Suppressor macrophage (primary cell): ENCODE measurements around the gene OPRL1.
"Not testable (repeated sequence)": the region's sequence is repeated elsewhere in the genome, so short reads cannot be mapped to it uniquely, and the experiment has no call there.

Experiments used
- DNase-seq, 4 experiments: peaks; one replicate each; pipeline ENCODE4 v3.0.0-alpha.2; 2020 to 2022

The OPRL1 gene

DNA sequence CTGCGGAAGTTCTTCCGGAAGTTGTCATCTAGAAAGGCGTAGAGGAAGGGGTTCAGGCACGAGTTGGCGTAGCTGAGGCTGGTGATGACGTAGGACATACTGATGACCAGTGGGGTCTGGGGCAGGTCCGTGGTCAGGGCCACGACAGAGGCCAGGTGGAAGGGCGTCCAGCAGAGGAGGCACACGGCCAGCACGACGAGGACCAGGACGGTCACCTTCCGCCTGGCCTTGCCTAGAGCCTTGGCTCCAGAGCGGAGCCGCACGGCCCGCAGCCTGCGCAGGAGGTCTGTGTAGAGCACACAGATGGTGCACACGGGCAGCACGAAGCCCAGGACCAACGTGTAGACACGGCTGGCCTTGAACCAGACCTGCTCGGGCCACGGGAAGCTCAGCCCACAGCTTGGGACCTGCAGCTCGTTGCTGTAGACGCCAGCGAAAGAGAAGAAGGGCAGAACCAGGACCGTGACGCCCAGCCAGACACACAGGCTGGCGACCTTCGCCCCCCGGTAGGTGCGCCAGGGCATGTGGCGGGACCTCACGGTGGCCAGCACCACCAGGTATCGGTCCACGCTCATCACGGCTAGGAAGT, 26.1 kb downstream of the OPRL1 start:
- DNase-seq, result no peak

DNA sequence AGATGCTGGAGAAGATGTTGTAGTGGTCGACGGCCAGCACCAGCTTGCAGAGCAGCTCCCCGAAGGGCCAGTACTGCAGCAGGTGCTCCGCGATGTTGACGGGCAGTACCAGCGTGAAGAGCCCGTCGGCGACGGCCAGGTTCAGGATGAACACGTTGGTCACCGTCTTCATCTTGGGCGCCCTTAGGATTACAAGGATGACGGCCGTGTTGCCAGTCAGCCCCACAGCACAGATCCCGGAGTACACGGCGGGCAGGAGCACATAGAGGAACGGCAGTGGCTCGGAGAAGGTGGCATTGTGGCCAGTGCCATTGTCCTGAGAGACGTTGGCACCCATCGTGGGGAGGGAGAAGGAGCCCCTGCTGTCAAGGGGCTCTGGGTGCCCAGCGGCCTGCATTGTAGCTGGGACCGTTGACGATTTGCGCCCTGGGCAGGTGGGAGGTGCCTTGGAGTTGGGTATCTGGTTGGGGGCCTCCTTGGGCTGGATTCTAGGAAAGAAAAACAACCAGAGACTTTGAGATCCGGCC, 26.6 kb downstream of the OPRL1 start:
- no peak for DNase-seq

DNA sequence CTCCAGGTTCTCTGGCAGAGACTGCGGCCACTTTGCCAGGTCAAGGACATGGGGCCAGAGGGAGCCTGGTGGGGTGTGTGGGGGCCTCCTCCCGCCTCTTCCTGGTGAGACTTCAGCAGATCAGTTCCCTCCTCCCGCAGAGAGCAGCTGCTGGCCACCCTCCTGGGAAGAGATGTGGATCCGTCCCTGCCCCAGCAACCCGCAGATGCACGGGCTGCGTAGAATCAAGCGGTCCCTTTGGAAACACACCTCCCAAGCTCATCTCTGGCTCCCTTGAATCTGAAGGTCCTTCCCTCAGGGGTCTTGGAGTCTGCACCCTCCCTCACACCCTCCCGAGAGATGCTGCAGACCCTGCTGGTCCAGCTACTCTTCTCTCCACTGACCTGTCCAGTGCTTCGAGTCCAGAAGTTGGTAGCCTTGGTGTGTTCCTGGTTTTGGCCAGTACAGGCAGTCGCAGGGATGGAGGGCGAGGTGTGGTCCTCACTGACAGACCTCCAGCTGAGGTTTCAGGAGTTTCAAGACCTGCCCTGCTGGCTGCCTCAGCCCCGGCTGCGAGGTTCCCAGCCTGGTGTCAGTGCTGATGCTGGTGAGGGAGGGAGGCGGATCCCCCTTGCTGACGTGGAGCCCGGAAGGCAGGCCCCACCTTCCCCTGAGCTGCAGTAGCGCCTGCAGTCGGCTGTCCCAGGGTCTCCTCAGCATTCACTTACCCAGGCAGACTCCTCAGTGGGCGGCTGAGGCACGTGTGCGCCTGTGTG, 27.3 kb downstream of the OPRL1 start, which contains the start of gene NPBWR2:
Gene NPBWR2, minus strand, starts transcription at position 585 of the 755 bp plus-strand sequence. CDS start 734 bp downstream, outside the sequence.
- peak in 3 of 4 experiments; percentile 18 to 52 (median 26) for DNase-seq

DNA sequence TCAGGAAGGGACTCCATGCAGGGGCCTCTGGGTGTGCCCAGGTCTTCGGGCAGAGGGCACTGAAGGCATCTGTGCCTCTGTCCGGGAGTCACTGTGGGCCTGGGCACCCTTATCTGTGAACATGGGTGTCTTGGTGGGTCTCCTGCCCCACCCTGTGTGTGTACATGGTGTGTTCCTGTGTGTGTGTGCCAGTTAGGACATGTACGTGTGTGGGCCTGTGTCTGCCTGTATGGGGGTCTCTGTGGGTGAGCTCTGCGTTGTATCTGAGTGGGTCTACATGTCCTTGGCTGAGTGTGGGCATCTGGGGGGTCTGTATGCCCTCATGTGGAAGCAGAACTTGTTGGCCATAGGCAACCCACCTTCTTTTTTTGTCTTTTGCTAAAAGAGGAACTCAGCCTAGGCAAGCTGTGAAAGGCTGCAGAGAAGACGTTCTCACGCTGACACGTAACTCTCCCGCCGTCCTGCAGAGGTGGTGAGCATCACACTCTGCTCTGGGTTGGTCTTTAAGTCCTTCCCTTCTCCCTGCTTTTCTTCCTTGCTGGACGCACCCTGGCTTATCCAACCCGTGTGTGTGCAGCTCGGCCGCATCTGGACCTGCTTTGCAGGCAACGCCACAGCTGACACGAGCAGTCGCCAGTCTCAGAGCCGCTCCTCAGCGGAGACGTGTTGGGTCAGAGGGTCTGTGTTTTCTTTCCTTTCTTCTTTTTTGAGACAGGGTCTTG, 28.0 kb downstream of the OPRL1 start:
- peak; percentile 74 to 86 (median 78) for DNase-seq

DNA sequence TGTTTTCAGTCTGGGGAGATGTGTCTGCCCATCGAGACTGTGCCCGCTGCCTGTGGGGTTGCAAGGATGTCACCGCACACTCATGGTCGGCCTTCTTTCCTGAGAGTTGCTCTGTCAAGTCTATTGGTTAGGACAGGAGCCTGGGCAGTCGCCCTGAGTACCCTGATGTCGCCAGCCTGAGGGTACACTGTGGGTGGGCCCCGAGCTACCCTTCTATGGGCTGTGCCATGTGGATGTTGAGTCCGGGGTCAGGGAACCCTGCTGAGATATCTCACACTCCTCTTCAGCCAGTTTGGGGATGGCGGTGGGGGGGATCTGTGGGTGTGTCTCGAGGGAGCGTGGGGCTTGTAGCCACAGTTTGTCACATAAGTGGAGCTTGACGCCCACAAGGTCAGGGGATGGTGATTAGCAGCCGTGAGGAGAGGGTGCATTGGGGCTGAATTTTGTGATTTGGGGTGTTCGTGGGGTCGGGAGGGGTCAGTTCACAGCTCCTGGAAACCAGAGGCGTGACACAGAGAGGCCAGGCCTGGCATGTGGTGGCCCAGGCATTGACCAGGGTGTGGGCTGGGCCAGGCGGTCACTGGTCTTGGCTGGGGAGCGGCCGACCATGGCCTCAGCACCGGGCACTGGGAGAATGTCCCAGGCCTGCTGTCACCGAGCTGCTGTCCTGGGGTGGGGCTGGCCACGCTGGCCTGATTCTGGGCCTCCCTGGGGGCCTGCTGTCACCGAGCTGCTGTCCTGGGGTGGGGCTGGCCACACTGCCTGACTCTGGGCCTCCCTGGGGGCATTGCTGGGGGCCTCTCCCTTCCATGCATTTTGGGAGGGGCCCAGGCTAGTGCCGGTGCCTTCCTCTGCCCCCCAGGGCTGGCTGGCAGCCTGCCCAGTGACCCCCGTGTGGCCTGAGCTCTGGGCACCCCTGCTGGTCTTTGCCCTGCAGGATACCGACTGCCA, 29.1 kb downstream of the OPRL1 start:
- DNase-seq, result no peak

DNA sequence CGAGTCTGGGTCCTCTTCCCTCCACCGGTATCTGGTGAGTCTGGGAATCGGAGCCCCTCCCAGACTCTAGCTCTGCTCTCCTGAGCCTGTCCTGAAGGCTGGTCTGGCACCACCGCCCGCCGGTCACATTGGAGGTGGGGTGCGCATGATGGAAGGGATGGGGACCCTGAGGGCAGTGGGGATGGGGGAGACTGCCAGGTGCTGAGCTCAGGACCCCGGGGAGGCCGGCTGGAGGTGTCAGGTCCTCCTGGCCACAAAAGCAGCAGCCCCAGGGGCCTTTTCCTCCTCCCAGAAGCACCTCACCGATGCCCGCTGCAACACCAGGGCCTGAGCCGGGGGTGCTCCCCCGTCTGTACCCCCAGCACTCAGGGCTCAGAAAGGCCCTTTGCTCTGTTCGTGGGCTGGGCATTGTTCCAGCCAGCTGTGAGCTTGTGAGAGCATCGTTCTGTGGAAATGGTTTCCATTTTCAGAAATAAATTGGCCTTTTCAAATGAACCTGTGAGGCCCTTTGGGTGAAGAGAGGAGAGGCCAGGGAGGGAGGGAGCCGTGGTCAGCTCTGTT, 30.0 kb downstream of the OPRL1 start:
- no peak for DNase-seq

DNA sequence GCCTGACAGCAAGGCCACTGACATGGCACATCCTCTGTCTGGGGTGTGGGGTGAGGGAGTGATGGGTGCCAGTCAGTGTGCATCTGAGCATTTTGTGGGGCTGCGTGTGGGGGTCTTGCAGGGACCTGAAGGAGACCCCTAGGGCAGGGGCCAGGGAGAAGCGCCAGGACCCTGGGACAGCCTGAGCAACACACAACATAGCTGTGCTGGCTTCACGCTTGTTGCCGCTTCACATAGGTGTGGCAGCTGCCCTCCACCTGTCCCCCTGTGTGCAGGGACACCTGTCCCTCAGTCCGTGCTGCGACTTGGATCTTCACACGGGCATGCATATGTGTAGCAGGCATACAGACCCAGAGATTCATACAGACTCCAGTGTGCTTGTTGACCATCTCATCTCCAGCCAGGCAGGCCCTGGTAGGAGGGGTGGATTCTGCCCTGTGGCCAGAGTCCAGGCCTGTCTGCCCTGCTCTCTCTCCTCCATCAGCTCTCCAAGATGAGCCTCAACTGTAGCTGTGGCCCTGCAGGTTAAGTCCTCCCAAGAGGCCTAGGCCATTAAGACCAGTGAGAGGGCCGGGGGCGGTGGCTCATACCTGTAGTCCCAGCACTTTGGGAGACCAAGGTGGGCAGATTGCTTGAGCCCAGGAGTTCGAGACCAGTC, 30.7 kb downstream of the OPRL1 start:
- DNase-seq, result no peak

DNA sequence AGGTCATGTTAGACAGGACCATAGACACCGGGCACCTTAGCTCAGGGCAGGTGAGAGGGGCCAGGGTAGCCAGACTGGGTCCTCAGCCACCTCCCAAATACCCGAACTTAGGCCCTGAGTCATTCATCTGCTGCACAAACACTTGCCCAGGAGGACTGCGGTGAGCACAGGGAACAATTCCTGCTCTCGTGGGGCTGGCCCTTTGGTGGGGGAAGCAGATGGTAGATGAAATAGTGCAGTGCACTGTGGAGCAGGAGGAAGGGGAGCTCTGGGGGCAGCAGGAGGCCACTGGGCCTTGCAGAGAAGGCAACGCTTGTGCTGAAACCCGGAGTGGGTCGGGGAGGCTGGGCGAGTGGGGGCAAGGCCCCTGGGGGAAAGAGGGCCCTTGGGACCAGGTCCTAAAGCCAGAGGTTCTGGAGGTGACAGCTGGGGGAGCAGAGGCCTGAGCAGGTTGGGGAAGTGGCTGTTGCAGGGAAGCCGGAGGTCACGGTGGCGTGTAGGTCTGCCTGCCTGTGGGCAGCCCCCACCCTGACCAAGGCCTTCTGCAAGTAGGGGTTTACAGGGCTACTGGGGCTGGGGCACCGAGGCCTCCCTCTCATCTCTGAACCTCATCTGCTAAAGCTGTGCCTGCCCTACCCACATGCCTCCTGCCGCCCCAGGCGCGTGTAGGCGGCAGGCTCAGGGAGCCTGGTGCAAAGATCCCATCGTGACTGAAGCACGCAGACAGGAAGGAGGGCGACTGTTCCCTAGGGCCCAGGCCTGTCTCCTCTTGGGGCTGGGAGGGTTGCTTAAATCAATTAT, 32.2 kb downstream of the OPRL1 start:
- DNase-seq, result peak; percentile 38 to 72 (median 55)

DNA sequence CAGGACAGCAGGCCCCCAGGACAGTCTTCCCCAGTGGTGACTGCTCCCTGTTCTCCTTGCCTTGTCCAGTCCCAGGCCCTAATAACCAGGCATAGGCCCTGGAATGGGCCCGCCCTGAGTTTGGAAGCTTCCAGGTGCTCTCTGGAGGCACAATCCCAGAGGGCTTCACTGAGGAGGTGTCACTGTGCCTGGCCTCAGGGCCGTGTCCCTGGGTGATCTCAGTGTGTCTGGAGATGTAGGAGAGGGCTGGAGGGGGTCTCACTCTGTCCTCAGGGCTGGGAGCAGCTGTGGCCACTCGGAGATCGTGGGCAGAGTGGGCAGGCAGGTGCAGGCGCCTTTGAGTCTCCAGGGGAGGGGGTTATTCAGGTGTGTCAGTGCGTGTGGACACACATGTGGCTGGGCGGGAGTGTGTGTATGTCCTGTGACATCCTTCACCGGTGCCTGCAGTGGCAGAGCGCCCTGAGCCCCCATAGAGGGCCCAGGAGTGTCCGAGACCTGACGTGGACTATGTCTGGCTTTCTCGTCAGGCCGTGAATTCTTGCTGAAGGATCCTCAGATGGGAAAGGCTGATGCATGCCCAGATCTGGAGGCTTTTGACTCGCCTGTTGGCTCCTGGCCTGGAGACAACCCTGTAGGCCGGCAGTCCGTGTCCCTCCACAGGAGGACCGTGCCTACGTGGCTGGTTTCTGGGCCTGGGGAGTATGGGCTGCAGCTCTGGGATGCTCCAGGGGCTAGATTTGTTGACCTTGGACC, 33.0 kb downstream of the OPRL1 start:
- DNase-seq, result no peak

DNA sequence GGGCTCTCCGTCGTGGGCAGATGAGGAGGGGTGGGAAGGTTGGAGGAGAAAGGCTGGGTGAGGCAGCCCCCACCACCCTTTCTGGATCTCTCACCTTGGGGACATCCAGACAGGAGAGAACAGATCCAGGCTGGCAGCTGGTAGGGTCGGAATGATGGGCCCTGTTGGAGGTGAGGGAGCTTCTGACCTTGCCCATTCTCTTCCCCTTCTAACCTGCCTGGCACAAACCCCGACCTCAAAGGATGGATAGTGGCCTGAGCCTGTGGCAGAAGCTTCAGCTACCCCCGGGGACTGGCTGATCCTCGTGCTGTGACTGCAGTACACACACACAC, 33.5 kb downstream of the OPRL1 start:
- no peak for DNase-seq

DNA sequence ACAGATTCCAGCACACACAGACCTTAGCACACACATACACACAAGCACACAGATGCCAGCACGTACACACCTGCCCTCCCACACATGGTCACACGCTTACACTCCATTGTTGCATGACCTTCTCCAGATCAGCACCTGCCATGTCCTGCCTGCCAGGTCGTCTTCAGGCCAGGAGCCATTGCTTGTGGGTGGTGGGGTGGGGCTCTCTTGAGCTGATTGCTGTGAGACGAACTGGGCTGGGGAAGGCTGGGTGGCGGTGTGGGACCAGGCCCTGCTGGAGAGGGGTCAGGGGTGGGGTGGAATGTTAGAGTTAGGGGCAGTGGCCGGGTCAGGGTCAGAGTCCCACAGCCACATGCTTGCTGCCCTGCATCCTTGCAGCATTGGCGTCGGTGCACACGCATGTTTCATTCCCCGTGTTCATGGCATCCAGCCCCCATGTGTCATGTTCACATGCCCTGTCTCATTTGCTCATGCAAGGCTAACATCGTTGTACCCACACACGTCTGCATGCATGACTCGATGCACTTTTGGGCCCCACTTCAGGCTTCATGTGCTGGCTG, 34.0 kb downstream of the OPRL1 start:
- DNase-seq, result no peak

DNA sequence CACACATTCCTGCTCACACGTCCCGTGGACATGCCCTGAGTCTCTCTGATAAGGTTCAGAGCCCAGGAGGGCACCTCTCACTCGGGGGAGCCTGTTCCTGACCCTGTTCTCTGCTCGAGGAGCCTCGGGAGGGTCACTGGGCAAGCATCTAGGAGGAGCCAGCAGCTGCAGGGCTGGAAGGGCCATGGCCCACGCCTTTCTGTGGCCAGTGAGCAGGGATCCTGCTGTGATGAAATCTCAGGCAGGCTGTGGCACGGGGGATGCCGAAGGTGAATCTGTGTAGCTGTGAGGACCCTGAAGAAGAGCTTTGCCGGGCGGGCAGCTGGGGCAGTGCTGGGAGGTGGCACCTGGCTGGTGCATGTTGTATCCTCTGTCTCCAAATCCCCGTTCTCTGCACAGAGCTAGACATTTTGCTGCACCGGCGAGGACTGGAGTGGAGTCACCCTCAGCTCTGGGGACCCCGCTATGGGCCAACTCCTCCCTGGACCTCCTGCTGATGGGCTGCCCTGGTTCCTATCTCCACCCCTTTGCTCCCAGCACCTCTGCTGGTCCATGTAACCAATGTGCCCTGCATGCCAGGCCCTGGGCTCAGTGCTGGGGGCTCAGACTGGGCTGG, 34.6 kb downstream of the OPRL1 start:
- DNase-seq, result no peak

DNA sequence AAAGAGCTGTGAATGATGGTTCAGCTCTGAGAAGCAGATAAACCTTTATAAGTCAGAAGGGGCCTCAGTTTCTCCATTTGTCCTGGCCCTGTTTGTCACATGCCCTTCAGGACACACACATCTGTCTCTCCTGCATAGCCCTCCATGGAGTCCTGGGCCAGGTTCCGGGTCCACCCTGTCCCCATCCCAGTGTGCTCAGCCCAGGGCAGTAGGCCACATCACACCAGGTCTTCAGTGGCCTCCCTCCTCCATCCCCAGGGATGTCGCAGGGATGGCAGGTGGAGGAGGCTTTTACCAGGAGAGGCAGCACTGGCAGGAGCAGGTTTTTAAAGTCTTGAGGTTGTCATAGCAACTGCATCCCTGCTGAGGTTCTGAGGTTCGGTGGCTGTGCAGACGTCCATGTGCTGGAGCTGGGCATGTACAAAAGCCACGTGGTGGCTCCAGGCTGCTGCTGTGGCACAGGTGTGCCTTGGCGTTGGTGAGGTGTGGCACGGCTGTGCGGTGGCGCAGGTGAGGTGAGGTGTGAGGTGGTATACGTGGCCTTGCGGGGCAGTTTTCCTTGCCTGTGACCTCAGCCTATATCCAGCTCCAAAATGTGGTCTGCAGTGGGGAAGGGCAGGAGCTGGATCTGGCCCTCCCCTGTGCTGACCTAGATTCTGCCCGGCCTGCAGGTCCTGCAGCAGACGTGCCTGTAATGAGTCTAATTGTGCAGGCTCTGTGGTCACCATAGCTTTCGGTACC, 35.5 kb downstream of the OPRL1 start:
- no peak for DNase-seq

DNA sequence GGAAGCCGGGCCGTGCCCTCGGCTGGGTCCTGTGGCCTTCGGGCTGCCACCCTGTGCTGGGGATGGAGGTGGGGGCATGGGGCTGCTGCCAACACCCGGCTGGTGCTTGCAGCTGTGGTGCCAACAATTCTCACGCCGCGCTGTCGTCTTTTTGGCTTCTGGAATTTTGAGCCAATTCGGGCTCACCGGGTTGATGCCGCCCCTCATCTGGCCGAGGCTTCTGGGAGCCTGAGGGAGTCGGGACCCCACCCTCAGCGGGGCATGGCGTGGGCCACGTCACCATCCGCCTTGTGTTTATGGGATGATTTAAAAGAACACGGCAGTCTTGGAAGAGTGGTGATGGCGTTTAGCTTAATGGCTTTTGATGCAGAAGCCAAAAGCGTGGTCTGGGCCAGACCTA, 36.1 kb downstream of the OPRL1 start:
- DNase-seq, result no peak

DNA sequence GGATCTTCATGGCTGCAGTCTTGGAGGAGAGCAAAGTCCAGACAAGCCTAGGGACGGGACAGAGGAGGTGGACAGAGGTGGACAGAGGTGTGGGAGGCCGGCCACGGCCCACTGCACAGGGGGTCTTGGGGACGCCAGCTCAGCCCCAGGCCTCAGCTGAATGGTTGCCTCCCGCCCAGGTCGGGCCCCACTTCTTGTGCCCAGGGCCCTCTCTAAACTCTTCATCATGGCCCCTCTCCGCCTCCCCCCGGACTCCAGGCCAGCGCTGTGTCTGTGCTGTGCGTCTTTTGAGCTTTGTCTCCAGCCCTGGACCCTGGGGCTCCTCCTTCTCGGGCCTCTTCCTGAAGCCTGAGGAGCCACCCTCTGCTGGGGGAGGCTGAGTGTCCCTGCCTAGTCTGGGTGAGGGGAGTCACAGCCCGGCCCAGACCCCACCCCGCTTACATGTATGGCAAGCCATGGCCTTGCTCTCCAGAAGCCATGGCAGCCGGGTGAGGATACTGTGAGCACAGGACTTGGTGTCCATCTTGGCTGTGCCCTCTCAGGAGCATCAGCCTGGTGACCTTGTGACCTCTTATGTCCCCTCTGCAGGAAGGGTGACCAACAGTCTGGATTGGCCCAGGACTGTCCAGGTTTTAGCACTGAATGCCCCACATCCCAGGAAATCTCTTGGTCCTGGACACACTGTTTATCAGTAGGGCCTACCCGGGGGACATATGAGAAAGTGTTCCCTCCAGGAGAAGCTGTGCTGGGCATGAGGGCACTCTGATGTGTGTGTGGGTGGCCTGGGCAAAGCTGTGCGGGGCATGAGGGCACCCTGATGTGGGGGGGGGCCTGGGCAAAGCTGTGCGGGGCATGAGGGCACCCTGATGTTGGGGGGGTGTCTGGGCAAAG, 36.9 kb downstream of the OPRL1 start:
- no peak for DNase-seq

DNA sequence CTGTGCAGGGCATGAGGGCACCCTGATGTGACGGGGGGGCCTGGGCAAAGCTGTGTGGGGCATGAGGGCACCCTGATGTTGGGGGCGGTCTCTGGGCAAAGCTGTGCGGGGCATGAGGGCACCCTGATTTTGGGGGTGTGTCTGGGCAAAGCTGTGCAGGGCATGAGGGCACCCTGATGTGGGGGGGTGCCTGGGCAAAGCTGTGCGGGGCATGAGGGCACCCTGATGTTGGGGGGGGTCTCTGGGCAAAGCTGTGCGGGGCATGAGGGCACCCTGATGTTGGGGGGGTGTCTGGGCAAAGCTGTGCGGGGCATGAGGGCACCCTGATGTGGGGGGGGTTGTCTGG, 37.5 kb downstream of the OPRL1 start:
- not testable (repeated sequence) for DNase-seq

DNA sequence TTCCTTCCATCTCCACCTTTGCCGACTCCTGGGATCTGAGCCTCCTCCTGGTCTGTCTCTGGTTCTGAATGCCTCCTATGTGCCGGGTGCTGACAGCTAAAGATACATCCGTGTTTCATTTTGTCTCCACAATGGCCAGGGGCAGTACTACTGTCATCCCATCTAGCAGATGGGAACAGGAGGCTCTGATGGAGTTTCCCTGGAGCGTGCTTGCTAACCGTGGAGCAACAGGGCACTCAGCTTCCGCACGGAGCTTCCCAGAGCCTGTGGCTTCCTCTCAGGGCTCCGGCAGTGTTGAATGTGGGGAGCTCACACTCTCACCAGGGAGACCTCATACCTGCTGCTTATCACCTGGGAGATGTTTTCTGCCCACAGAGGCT, 39.4 kb downstream of the OPRL1 start:
- no peak for DNase-seq
